SK-N-SH treated with all-trans-retinoic acid at 6 μM for 48 hours (cell line): Measurements from ENCODE around the gene OTUD1.
A peak's percentile ranks its signal among the peaks of the same experiment; 100 is the strongest.

Source experiments
- ATAC-seq: fragments of 200-7000 bp; cut with Tn5 transposase; 3 replicates; pipeline ENCODE4 v1.9.1; 2020; ENCODE audit warnings: mild to moderate bottlenecking, moderate library complexity
- ARNTL ChIP-seq: fragments of 450-650 bp; formaldehyde crosslinking; IDR thresholded peaks from 2 replicates; pipeline ENCODE4 v1.5.0; 2020; ENCODE audit warnings: low read depth, mild to moderate bottlenecking, moderate library complexity, borderline replicate concordance
- BACH2 ChIP-seq: fragments of 250-450 bp; sonication (Bioruptor Pico); IDR thresholded peaks from 2 replicates; pipeline ENCODE4 v1.9.0; 2021; ENCODE audit warnings: mild to moderate bottlenecking, borderline replicate concordance
- CREB5 ChIP-seq: fragments of 250-450 bp; sonication (Bioruptor Pico); IDR thresholded peaks from 2 replicates; pipeline ENCODE4 v1.5.1; 2020; ENCODE audit warnings: low read depth, mild to moderate bottlenecking, moderate library complexity
- CSDC2 ChIP-seq: fragments of 250-450 bp; sonication (Bioruptor Pico); IDR thresholded peaks from 2 replicates; pipeline ENCODE4 v1.5.0; 2020; ENCODE audit warnings: mild to moderate bottlenecking, moderate library complexity
- ESRRG ChIP-seq: fragments of 250-450 bp; sonication (Bioruptor Pico); IDR thresholded peaks from 2 replicates; pipeline ENCODE4 v1.6.1; 2021; ENCODE audit warnings: mild to moderate bottlenecking
- GLIS3 ChIP-seq: fragments of 250-450 bp; sonication (Bioruptor Pico); IDR thresholded peaks from 2 replicates; pipeline ENCODE4 v1.5.0; 2020; ENCODE audit warnings: mild to moderate bottlenecking, moderate library complexity
- ISL1 ChIP-seq: fragments of 250-450 bp; sonication (Bioruptor Pico); IDR thresholded peaks from 2 replicates; pipeline ENCODE4 v2.1.2; 2022; ENCODE audit warnings: mild to moderate bottlenecking, moderate library complexity
- OSR1 ChIP-seq: fragments of 250-450 bp; sonication (Bioruptor Pico); IDR thresholded peaks from 2 replicates; pipeline ENCODE4 v1.8.0; 2022; ENCODE audit warnings: moderate library complexity, mild to moderate bottlenecking, inconsistent platforms
- POU6F1 ChIP-seq: fragments of 250-450 bp; sonication (Bioruptor Pico); IDR thresholded peaks from 2 replicates; pipeline ENCODE4 v1.8.0; 2021; ENCODE audit warnings: low read depth, mild to moderate bottlenecking, moderate library complexity, borderline replicate concordance
- PPARA ChIP-seq: fragments of 250-450 bp; sonication (Bioruptor Pico); IDR thresholded peaks from 2 replicates; pipeline ENCODE4 v1.5.0; 2020; ENCODE audit warnings: mild to moderate bottlenecking, borderline replicate concordance
- RARB ChIP-seq: fragments of 250-450 bp; sonication (Bioruptor Pico); IDR thresholded peaks from 2 replicates; pipeline ENCODE4 v1.8.0; 2021; ENCODE audit warnings: mild to moderate bottlenecking, moderate library complexity
- TCF4 ChIP-seq: fragments of 250-450 bp; sonication (Bioruptor Pico); IDR thresholded peaks from 2 replicates; pipeline ENCODE4 v1.8.0; 2021; ENCODE audit warnings: mild to moderate bottlenecking, moderate library complexity, borderline replicate concordance
- TOX ChIP-seq: fragments of 250-450 bp; sonication (Bioruptor Pico); IDR thresholded peaks from 2 replicates; pipeline ENCODE4 v1.8.0; 2021; ENCODE audit warnings: mild to moderate bottlenecking, moderate library complexity, borderline replicate concordance
- TSHZ2 ChIP-seq: fragments of 250-450 bp; sonication (Bioruptor Pico); IDR thresholded peaks from 2 replicates; pipeline ENCODE4 v1.5.0; 2020; ENCODE audit warnings: mild to moderate bottlenecking, moderate library complexity
- ZC3H10 ChIP-seq: fragments of 250-450 bp; sonication (Bioruptor Pico); IDR thresholded peaks from 2 replicates; pipeline ENCODE4 v1.5.1; 2021; ENCODE audit warnings: mild to moderate bottlenecking, moderate library complexity
- ZFP30 ChIP-seq: fragments of 450-650 bp; formaldehyde crosslinking; IDR thresholded peaks from 2 replicates; pipeline ENCODE4 v1.5.0; 2022; ENCODE audit warnings: mild to moderate bottlenecking, moderate library complexity
- ZNF565 ChIP-seq: fragments of 450-650 bp; formaldehyde crosslinking; conservative IDR thresholded peaks from 2 replicates; pipeline ENCODE4 v1.5.0; 2020; ENCODE audit warnings: low read depth, mild to moderate bottlenecking, moderate library complexity
- ZNF70 ChIP-seq: fragments of 450-650 bp; formaldehyde crosslinking; IDR thresholded peaks from 2 replicates; pipeline ENCODE4 v1.5.0; 2020; ENCODE audit warnings: mild to moderate bottlenecking, moderate library complexity
- ZNF8 ChIP-seq: fragments of 450-650 bp; formaldehyde crosslinking; IDR thresholded peaks from 2 replicates; pipeline ENCODE4 v1.5.0; 2020; ENCODE audit warnings: mild to moderate bottlenecking, moderate library complexity

OTUD1 gene

GRCh38 chr10:23439452-23439960 lies 631 bp downstream of the OTUD1 start:
- ATAC-seq: no peak
- TF ChIP-seq ZC3H10 (CRISPR knock-in tag) (no peak), CSDC2 (CRISPR knock-in tag) (no peak), GLIS3 (CRISPR knock-in tag) (no peak), PPARA (CRISPR knock-in tag) (no peak), TOX (CRISPR knock-in tag) (no peak), POU6F1 (CRISPR knock-in tag) (no peak), TSHZ2 (CRISPR knock-in tag) (no peak), TCF4 (CRISPR knock-in tag) (no peak), ISL1 (CRISPR knock-in tag) (no peak), ZFP30 (CRISPR knock-in tag) (no peak), ARNTL (no peak), BACH2 (CRISPR knock-in tag) (no peak), CREB5 (CRISPR knock-in tag) (no peak), ZNF70 (no peak), ESRRG (CRISPR knock-in tag) (no peak), ZNF8 (CRISPR knock-in tag) (no peak)

- TF ChIP-seq PPARA (CRISPR knock-in tag) (no peak), TCF4 (CRISPR knock-in tag) (no peak), ARNTL (no peak), TSHZ2 (CRISPR knock-in tag) (no peak), ZNF565 (CRISPR knock-in tag) (no peak), OSR1 (no peak), CREB5 (CRISPR knock-in tag) (no peak), BACH2 (CRISPR knock-in tag) (no peak), ZNF8 (CRISPR knock-in tag) (no peak), GLIS3 (CRISPR knock-in tag) (no peak), RARB (no peak), ISL1 (CRISPR knock-in tag) (no peak), ZC3H10 (CRISPR knock-in tag) (no peak), TOX (CRISPR knock-in tag) (no peak), ZNF70 (no peak), CSDC2 (CRISPR knock-in tag) (no peak), POU6F1 (CRISPR knock-in tag) (no peak)
- peak; percentile 44 for ATAC-seq
Measured at GRCh38 chr10:23439961-23440889, 1.4 kb downstream of the OTUD1 start.
